SU-DHL-6 (cell line): ENCODE results near the gene TAF10.

ENCODE experiments used
- H2AFZ ChIP-seq: fragments of 200-600 bp; sonication (generic); 2 replicates; pipeline ENCODE4 v1.6.1; 2014; ENCODE audit warnings: low read depth, mild to moderate bottlenecking, moderate library complexity, mixed read lengths, antibody characterized with exemption, low read length; ENCODE audit not compliant: severe bottlenecking
- H3F3A ChIP-seq: fragments of 200-600 bp; shearing (Covaris generic); 2 replicates; pipeline ENCODE4 v1.6.0; 2016; ENCODE audit warnings: antibody characterized with exemption, mild to moderate bottlenecking; ENCODE audit not compliant: insufficient read depth
- H3K27ac ChIP-seq: fragments of 200-600 bp; sonication (generic); 2 replicates; pipeline ENCODE4 v1.5.1; 2016; ENCODE audit warnings: low read depth, mild to moderate bottlenecking, low read length, moderate library complexity, mixed read lengths
- H3K27me3 ChIP-seq: fragments of 200-600 bp; sonication (generic), shearing (Covaris generic); 2 replicates; pipeline ENCODE4 v1.6.0; 2014; ENCODE audit warnings: mild to moderate bottlenecking, low read length
- H3K36me3 ChIP-seq: fragments of 200-600 bp; sonication (generic); 2 replicates; pipeline ENCODE4 v1.6.1; 2014; ENCODE audit warnings: mild to moderate bottlenecking, low read length, mixed read lengths
- H3K4me2 ChIP-seq: fragments of 300-600, 200-600 bp; shearing (Covaris generic), sonication (generic); 2 replicates; pipeline ENCODE4 v1.6.0; 2014; ENCODE audit warnings: low read length, low read depth, mild to moderate bottlenecking; ENCODE audit not compliant: poor library complexity, severe bottlenecking
- H3K4me3 ChIP-seq: fragments of 200-600 bp; sonication (generic); 2 replicates; pipeline ENCODE4 v1.5.1; 2014; ENCODE audit warnings: antibody characterized with exemption, low read length, mild to moderate bottlenecking, mixed read lengths; ENCODE audit not compliant: insufficient read depth, poor library complexity, severe bottlenecking
- H3K79me2 ChIP-seq: fragments of 200-600 bp; sonication (generic); 2 replicates; pipeline ENCODE4 v1.6.1; 2014; ENCODE audit warnings: mild to moderate bottlenecking, low read length, moderate library complexity; ENCODE audit not compliant: insufficient read depth
- H3K9ac ChIP-seq: fragments of 200-600 bp; sonication (generic); 2 replicates; pipeline ENCODE4 v1.7.0; 2014; ENCODE audit warnings: mild to moderate bottlenecking, low read length
- H3K9me2 ChIP-seq: fragments of 200-600 bp; sonication (generic); replicated peaks from 2 replicates; pipeline ENCODE4 v1.6.1; 2014; ENCODE audit warnings: low read length; ENCODE audit not compliant: insufficient read depth
- H3K9me3 ChIP-seq: fragments of 200-600 bp; sonication (generic); 2 replicates; pipeline ENCODE4 v1.6.1; 2014; ENCODE audit warnings: low read length, mixed read lengths; ENCODE audit not compliant: insufficient read depth
- H4K20me1 ChIP-seq: fragments of 200-600 bp; sonication (generic); 2 replicates; pipeline ENCODE4 v1.6.1; 2014; ENCODE audit warnings: low read depth, mild to moderate bottlenecking, antibody characterized with exemption, low read length, moderate library complexity, mixed read lengths
- EZH2phosphoT487 ChIP-seq: fragments of 200-600 bp; sonication (generic), shearing (Covaris generic); conservative IDR thresholded peaks from 2 replicates; pipeline ENCODE4 v1.6.1; 2018; ENCODE audit warnings: mild to moderate bottlenecking, antibody characterized with exemption, low read length, moderate library complexity, mixed read lengths
- TF ChIP-seq, protein P1 (sequence below): fragments of 200-600 bp; sonication (generic); IDR thresholded peaks from one replicate; pipeline ENCODE4 v1.5.1; 2017; ENCODE audit warnings: antibody characterized with exemption, mild to moderate bottlenecking, low read length, moderate library complexity; ENCODE audit not compliant: insufficient read depth, poor library complexity, severe bottlenecking

TAF10 gene

DNA sequence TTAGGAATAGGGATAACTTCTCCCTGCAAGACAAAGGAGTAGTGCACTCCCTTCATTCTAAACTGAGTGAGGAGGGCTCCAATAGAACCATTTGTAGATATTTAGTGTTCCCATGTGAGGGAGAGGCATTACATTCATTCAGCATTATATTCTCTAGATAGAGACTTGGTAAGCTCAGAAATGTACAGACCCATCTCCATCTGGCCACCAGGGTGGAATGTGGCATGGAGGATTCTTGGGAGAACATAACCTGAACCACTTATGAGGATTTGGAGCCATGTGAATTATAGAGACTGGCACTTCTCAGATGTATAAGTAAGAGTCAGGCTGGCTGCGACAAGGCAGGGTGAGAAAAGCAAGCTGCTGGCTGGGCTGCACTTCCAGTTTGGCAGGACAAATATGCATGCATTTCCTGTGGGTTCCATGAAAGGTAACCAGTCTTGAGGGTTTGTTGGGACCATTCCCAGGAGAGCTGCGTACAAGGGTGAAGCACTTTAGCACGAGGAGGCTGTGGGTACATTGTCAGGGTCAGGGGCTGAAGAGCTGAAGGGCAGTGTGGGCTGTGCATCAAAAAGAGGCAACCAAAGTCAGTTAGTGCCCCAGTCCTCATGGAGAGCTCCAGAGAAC lies 17.8 kb downstream of the TAF10 start:
- no peaks in the 10 kb centered on the region for H3K27me3 ChIP-seq
- no peak overlapping the region for H3K4me3 ChIP-seq
- TF ChIP-seq EZH2phosphoT487: no peak
- TF ChIP-seq, protein P1, sequence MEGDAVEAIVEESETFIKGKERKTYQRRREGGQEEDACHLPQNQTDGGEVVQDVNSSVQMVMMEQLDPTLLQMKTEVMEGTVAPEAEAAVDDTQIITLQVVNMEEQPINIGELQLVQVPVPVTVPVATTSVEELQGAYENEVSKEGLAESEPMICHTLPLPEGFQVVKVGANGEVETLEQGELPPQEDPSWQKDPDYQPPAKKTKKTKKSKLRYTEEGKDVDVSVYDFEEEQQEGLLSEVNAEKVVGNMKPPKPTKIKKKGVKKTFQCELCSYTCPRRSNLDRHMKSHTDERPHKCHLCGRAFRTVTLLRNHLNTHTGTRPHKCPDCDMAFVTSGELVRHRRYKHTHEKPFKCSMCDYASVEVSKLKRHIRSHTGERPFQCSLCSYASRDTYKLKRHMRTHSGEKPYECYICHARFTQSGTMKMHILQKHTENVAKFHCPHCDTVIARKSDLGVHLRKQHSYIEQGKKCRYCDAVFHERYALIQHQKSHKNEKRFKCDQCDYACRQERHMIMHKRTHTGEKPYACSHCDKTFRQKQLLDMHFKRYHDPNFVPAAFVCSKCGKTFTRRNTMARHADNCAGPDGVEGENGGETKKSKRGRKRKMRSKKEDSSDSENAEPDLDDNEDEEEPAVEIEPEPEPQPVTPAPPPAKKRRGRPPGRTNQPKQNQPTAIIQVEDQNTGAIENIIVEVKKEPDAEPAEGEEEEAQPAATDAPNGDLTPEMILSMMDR: no peak
- no peaks in the 10 kb centered on the region for H3K9me2 ChIP-seq
- no peak overlapping the region for H3K9ac ChIP-seq
- no peak overlapping the region for H3K27ac ChIP-seq
- H3K9me3 ChIP-seq: no peaks in the 10 kb centered on the region
- H4K20me1 ChIP-seq: no peaks in the 10 kb centered on the region; the same call in 1 of the 2 replicates
- H3K4me2 ChIP-seq: no peak overlapping the region
- H3F3A ChIP-seq: peaks cover 4% of the 10 kb centered on the region
- H3K79me2 ChIP-seq: 0 out of 2 replicates have a peak, but pooled peaks cover 5% of the 10 kb centered on the region
- H3K36me3 ChIP-seq: peaks cover 15% of the 10 kb centered on the region; the same call in 1 of the 2 replicates
- no peak overlapping the region for H2AFZ ChIP-seq

DNA sequence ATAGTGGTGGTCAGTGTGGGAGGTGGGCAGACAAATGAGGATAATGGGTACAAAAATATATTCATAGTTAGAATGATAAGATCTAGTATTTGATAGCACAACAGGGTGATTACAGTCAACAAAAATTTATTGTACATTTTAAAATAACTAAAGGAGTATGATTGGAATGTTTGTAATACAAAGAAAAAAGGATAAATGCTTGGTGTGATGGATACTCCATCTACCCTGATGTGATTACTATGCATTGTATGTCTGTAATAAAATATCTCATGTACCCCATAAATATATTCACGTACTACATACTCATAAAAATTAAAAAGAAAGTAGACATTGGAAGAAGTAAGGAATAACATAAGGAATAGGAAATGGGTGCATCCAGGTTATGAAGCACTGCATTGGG lies 24.0 kb downstream of the TAF10 start:
- H3K36me3 ChIP-seq: peaks cover 18% of the 10 kb centered on the region; the same call in 1 of the 2 replicates
- no peak overlapping the region for H3K4me3 ChIP-seq
- peaks cover 15% of the 10 kb centered on the region for H3F3A ChIP-seq
- no peaks in the 10 kb centered on the region for H3K27me3 ChIP-seq
- no peak overlapping the region for H3K27ac ChIP-seq
- no peak for TF ChIP-seq EZH2phosphoT487
- TF ChIP-seq, protein P1: no peak
- no peak overlapping the region for H2AFZ ChIP-seq
- H3K9me2 ChIP-seq: no peaks in the 10 kb centered on the region
- peaks cover 7% of the 10 kb centered on the region; the same call in 1 of the 2 replicates for H3K9me3 ChIP-seq
- H3K9ac ChIP-seq: no peak overlapping the region
- no peaks in the 10 kb centered on the region for H4K20me1 ChIP-seq
- no peaks in the 10 kb centered on the region for H3K79me2 ChIP-seq
- H3K4me2 ChIP-seq: no peak overlapping the region

DNA sequence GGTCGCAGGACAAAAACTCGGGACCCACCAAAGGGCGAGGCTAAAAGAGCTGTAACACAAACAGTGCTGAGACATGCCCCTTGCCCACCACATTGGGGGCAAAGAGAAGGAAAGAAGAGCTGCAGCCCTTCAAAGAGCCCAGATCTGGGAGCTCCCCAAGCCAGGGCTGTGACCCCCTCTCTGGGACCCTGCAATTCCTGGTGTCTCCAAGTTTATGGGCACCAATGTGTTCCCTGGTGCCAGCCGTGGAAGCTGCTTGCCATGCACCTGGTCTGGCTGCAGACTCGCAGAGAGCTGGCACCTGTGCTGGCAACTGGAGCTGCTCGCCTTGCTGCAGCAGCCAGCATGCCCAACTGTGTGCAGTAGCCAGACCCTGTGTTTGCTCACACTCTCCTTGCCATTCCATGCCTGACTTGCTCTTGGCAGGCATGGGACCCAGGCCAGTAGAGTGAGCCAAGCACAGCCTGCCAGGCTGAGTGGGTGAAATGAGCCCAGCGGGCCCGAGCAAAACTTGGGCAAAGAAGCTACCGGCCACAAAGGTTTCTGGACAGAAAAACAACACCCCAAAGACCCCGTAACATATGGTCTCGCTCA lies 24.6 kb downstream of the TAF10 start:
- peaks cover 7% of the 10 kb centered on the region; the same call in 1 of the 2 replicates for H3K9me3 ChIP-seq
- H3K36me3 ChIP-seq: peaks cover 22% of the 10 kb centered on the region; the same call in 1 of the 2 replicates
- H3K27me3 ChIP-seq: no peaks in the 10 kb centered on the region
- no peak overlapping the region for H3K4me2 ChIP-seq
- H3K27ac ChIP-seq: no peak overlapping the region
- H3K9ac ChIP-seq: no peak overlapping the region
- H3F3A ChIP-seq: peaks cover 15% of the 10 kb centered on the region
- no peak overlapping the region for H3K4me3 ChIP-seq
- no peak overlapping the region for H2AFZ ChIP-seq
- H4K20me1 ChIP-seq: no peaks in the 10 kb centered on the region
- H3K79me2 ChIP-seq: no peaks in the 10 kb centered on the region
- TF ChIP-seq EZH2phosphoT487: no peak
- TF ChIP-seq, protein P1: no peak
- H3K9me2 ChIP-seq: no peaks in the 10 kb centered on the region
